Transverse colon (tissue), 4 donors: ENCODE data around the gene PPP1R9B. TPM values are rescaled to one million over a fixed set of nuclear protein-coding genes. Genes with fewer than 3 reads are reported as not detected.

Experiments
- DNase-seq: peaks from one replicate; pipeline ENCODE4 v3.0.0-alpha.2; 2019
- H3K27ac ChIP-seq, 4 donors: fragments of 200-600 bp; sonication (generic); 2 replicates each; pipeline ENCODE4 v1.5.1; 2016 to 2018; ENCODE audit warnings: inconsistent platforms in 4 of 4
- H3K27me3 ChIP-seq: fragments of 200-600 bp; sonication (generic); 2 replicates; pipeline ENCODE4 v1.5.1; 2017; ENCODE audit warnings: inconsistent platforms
- H3K36me3 ChIP-seq, 4 donors: fragments of 200-600 bp; sonication (generic); 2 replicates each; pipeline ENCODE4 v1.5.1; 2017 to 2019; ENCODE audit warnings: inconsistent platforms in 4 of 4
- H3K4me1 ChIP-seq, 4 donors: fragments of 200-600 bp; sonication (generic); 2 replicates each; pipeline ENCODE4 v1.5.1; 2017 to 2020; ENCODE audit warnings: inconsistent platforms in 4 of 4
- H3K4me3 ChIP-seq, 4 donors: fragments of 200-600 bp; sonication (generic); 1 replicate in 1 of 4; 2 replicates in 3 of 4; pipeline versions ENCODE4 v1.5.1 to v1.6.1; 2017 to 2019; ENCODE audit warnings: inconsistent platforms in 4 of 4
- H3K9me3 ChIP-seq, 2 donors: fragments of 200-600 bp; sonication (generic); 2 replicates each; pipeline ENCODE4 v1.5.1; 2017 to 2019; ENCODE audit warnings: inconsistent platforms in 2 of 2
- CTCF ChIP-seq, 5 experiments: fragments of 200-600 bp in 3 of 5; fragments of 450-650 bp in 2 of 5; sonication (generic) in 3 of 5; IDR thresholded peaks; 1 replicate in 2 of 5; 2 replicates in 3 of 5; pipeline ENCODE4 v1.5.1; 2016 to 2017; ENCODE audit warnings: antibody characterized with exemption in 5 of 5, inconsistent platforms in 3 of 5, mild to moderate bottlenecking in 2 of 5, moderate library complexity in 1 of 5
- EP300 ChIP-seq: sonication (generic); formaldehyde crosslinking; IDR thresholded peaks from one replicate; pipeline ENCODE4 v1.6.1; 2017; ENCODE audit warnings: antibody characterized with exemption, low read depth
- POLR2A ChIP-seq: fragments of 450-650 bp; IDR thresholded peaks from one replicate; pipeline ENCODE4 v1.6.1; 2016; ENCODE audit warnings: antibody characterized with exemption, mild to moderate bottlenecking, moderate library complexity
- POLR2AphosphoS5 ChIP-seq, 3 donors: sonication (generic); formaldehyde crosslinking; IDR thresholded peaks; one replicate each; pipeline ENCODE4 v1.6.1; 2016; ENCODE audit warnings: antibody characterized with exemption in 3 of 3
- WGBS, 2 donors: methylation state at CpG; one replicate each; pipeline ENCODE4 v1.1.5; 2018; ENCODE audit warnings: low coverage in 1 of 2; 5-methylcytosine and 5-hydroxymethylcytosine counted together
- in situ Hi-C, 4 donors: fragments of 200-750 bp; cut with MboI; loops; one replicate each; pipeline versions ENCODE4 v1.15.0 to v1.15.1; 2017; ENCODE audit warnings: low sequenced_read_pairs in 3 of 4, low pct_ligation_motif_present in 1 of 4, low pct_unique_long_range_greater_than_20kb in 1 of 4
- intact Hi-C: fragments of 100-400 bp; cut with DNase I; formaldehyde crosslinking; loops from one replicate; pipeline ENCODE4 v1.15.1; 2023; ENCODE audit warnings: low total_unique reads
- total RNA-seq, 4 donors: library from RNA; depleted of rRNA; stranded (reverse); fragments of >200 nt; gene quantifications; one replicate each; pipeline ENCODE4 v1.1.0, GENCODE V29; 2016

Gene PPP1R9B
- 10 to 100 TPM; 19.0 to 29.9 (median 27.7) TPM for total RNA-seq

GRCh38 chr17:50150354-50151040 is at the start of gene PPP1R9B:
Gene PPP1R9B, minus strand, starts transcription at chr17:50150677. Its CDS starts 164 bp downstream, at chr17:50150513.
- 1% methylated on average over 49 of the region's 69 CpGs; no CpG with 5 or more reads in 1 of the 2 donors for WGBS, 2 donors
- peak within 1 kb of the TSS; percentile 92 to 98 (median 95) for H3K27ac ChIP-seq
- TF ChIP-seq POLR2A, result no peak
- no peak for TF ChIP-seq CTCF (IDR thresholded peaks at IDR 0.05)
- no peak for TF ChIP-seq EP300
- no peak for TF ChIP-seq POLR2AphosphoS5 (IDR thresholded peaks at IDR 0.05)
- no peaks in the 10 kb centered on the region for H3K36me3 ChIP-seq
- H3K27me3 ChIP-seq, result no peaks in the 10 kb centered on the region
- DNase-seq, result no peak
- intact Hi-C loops, result no loop called here
- peaks cover 28 to 67% (median 55%) of the 10 kb centered on the region in 4 donors for H3K4me1 ChIP-seq
- peak within 1 kb of the TSS; percentile 61 to 91 (median 78) for H3K4me3 ChIP-seq
- in situ Hi-C loops, result no loop called here
- no peaks in the 10 kb centered on the region for H3K9me3 ChIP-seq

- peaks cover 0 to 68% (median 36%) of the 10 kb centered on the region in 4 donors for H3K4me1 ChIP-seq
- peak; percentile 91 for DNase-seq
- H3K27ac ChIP-seq, result peak overlapping the region; percentile 88 to 95 (median 89)
- H3K27me3 ChIP-seq, result peaks cover 51% of the 10 kb centered on the region
- TF ChIP-seq POLR2AphosphoS5 (IDR thresholded peaks at IDR 0.05), result peak; percentile 57 to 89 (median 87)
- TF ChIP-seq CTCF (IDR thresholded peaks at IDR 0.05), result no peak
- in situ Hi-C loops, result loop anchor here in 2 of 4 donors (10.0 kb wide), 2 partner anchors 65 to 75 kb away; partner anchors contain the start of gene TMEM92 (in 1 of the 2)
- intact Hi-C loops, result loop anchor here (5.0 kb wide), 1 partner anchor 97 kb away; no protein-coding TSS in a partner anchor
- H3K4me3 ChIP-seq, result peak overlapping the region; percentile 41 to 56 (median 42)
- 0 to 2% methylated on average over 3 to 34 of the region's 36 CpGs for WGBS, 2 donors
- peaks cover 0 to 19% (median 0%) of the 10 kb centered on the region in 4 donors for H3K36me3 ChIP-seq
- no peaks in the 10 kb centered on the region for H3K9me3 ChIP-seq
These were observed 49.5 kb upstream of the PPP1R9B start for GRCh38 chr17:50199803-50200456.

GRCh38 chr17:50199211-50199802 is 48.8 kb upstream of the PPP1R9B start:
- DNase-seq, result no peak
- Histone ChIP-seq H3K36me3 (peaks cover 0 to 26% (median 0%) of the 10 kb centered on the region in 4 donors), H3K27me3 (peaks cover 46% of the 10 kb centered on the region), H3K27ac (peak overlapping the region; percentile 69 to 95 (median 89)), H3K4me3 (peak overlapping the region; percentile 41 to 56 (median 42)), H3K9me3 (no peaks in the 10 kb centered on the region), H3K4me1 (peaks cover 0 to 62% (median 33%) of the 10 kb centered on the region in 4 donors)
- in situ Hi-C loops (no loop called here), intact Hi-C loops (no loop called here)
- WGBS, 2 donors, result 32 to 40% methylated on average over 1 to 31 of the region's 41 CpGs
- no peak for TF ChIP-seq EP300
- TF ChIP-seq CTCF (IDR thresholded peaks at IDR 0.05), result no peak
- TF ChIP-seq POLR2AphosphoS5 (IDR thresholded peaks at IDR 0.05), result no peak
- no peak for TF ChIP-seq POLR2A
